ENCODE measurements around the gene LRRC8E.
"Not testable (repeated sequence)": the region's sequence is repeated elsewhere in the genome, so short reads cannot be mapped to it uniquely, and the experiment has no call there.

LRRC8E gene

DNA sequence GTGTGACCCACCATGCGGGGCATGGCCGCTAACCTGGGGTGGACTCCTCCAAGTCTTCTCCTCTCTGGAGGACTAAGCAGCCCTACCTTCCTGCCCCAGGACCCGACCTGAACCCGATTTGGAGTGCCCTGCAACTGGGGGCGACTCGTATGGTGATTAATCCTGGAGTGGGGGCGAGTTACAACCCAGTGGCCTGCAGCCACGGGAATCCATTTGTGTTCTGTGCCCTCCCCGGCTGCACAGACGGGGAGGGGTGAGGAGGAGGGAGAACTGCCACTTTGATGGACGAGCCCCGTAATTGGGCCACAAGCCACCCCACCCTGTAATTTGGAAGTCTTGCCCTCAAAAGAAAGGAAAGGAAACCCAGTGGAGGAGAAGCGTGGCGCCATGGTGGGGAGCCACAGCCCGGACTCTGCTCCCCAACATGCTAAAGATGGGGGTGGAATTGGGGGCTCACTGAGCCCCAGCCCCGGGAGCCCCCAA is 32.2 kb upstream of the LRRC8E start:
- H3K4me3 ChIP-seq (ENCODE audit: low read length) = no peak overlapping the region
- DNase-seq (ENCODE audit: low read depth) = no peak
- TF ChIP-seq, protein P1, sequence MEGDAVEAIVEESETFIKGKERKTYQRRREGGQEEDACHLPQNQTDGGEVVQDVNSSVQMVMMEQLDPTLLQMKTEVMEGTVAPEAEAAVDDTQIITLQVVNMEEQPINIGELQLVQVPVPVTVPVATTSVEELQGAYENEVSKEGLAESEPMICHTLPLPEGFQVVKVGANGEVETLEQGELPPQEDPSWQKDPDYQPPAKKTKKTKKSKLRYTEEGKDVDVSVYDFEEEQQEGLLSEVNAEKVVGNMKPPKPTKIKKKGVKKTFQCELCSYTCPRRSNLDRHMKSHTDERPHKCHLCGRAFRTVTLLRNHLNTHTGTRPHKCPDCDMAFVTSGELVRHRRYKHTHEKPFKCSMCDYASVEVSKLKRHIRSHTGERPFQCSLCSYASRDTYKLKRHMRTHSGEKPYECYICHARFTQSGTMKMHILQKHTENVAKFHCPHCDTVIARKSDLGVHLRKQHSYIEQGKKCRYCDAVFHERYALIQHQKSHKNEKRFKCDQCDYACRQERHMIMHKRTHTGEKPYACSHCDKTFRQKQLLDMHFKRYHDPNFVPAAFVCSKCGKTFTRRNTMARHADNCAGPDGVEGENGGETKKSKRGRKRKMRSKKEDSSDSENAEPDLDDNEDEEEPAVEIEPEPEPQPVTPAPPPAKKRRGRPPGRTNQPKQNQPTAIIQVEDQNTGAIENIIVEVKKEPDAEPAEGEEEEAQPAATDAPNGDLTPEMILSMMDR (conservative IDR thresholded peaks at IDR 0.05; ENCODE audit: low read length) = no peak

- H3K4me3 ChIP-seq (ENCODE audit: low read length) = no peak overlapping the region
- no peak for DNase-seq (ENCODE audit: low read depth)
- TF ChIP-seq, protein P1 (conservative IDR thresholded peaks at IDR 0.05; ENCODE audit: low read length) = no peak
Observed at GRCh38 chr19:7856679-7857663, 31.3 kb upstream of the LRRC8E start.

DNA sequence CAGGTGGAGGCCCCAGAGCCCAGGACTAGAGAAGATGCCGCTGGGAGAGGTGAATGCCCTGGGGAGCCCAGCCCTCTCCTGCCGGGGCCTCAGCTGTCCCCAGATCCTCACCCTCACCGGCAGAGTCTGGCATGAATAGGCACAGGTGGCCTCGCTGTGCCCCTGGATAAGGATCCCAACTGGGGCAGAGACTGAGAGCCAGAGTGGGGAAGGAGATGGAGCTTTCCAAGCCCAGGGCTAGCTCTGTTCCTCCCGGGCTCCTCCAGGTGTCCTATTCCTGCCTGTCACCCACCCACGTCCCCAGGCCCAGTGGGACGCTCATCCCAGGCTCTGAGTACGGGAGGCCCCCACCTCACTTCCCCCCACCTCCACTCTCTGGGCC is 30.6 kb upstream of the LRRC8E start:
- no peak overlapping the region for H3K4me3 ChIP-seq (ENCODE audit: low read length)
- DNase-seq (ENCODE audit: low read depth) = no peak
- TF ChIP-seq, protein P1 (conservative IDR thresholded peaks at IDR 0.05; ENCODE audit: low read length) = no peak

- TF ChIP-seq, protein P1 (conservative IDR thresholded peaks at IDR 0.05; ENCODE audit: low read length) = no peak
- no peak for DNase-seq (ENCODE audit: low read depth)
- H3K4me3 ChIP-seq (ENCODE audit: low read length) = no peak overlapping the region
Observed at GRCh38 chr19:7858109-7858770, 30.1 kb upstream of the LRRC8E start.

DNA sequence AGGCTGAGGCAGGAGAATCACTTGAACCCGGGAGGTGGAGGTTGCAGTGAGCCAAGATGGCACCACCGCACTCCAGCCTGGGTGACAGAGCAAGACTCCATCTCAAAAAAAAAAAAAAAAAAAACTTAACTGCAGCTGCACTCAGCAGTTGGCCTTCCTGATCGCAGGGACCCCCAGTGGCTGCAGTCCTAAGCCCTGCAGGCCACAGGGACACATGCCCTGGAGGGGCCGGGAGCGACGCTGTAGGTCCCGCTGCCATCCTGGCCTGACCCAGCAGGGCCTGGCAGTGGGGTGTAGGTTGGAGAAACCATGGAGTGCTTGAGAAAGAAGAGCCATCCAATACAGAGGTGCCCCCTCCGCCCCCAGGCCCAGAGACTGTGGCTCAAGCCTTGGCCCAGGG is 29.2 kb upstream of the LRRC8E start:
- not testable (repeated sequence) for DNase-seq (ENCODE audit: low read depth); H3K4me3 ChIP-seq (ENCODE audit: low read length)

DNA sequence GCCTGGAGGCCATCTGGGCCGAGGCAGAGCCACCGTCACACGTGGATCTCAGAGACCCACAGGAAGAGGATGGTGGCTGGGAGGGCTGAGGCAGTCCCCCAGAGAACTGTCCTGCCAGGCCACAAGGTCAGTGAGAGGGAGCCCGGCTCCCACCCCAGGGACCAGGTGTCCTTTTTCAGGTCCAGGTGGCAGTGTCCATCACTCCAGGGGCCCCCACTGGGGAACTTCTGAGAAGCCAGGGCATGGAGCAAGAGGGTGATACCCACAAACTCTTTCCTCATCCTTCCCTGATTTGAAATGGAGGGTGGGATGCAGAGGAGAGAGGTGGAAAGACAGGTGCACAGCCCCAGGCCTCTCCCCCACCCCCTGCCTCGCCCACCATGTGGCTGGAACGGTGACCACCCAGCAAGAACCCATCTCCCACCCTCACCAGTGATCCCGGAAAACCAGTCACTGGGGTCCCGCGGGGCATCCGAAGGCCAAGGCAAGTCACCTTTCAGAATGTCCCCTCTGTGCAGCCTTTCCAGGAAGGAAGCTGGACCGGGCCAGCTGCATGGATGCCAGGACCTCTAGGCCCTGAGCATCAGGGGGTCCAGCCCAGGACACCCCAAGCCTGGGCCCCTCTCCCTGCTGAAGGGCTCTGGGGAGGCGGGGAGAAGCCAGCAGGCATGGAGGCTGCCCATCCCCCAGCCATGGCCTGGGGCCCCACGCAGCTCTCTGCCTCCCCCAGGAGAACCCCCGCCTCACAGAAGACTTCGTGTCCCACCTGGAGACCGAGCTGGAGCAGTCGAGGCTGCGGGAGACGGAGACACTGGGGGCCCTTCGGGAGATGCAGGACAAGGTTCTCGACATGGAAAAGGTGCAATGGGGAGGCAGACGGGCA is 28.2 kb upstream of the LRRC8E start:
- DNase-seq (ENCODE audit: low read depth) = no peak
- H3K4me3 ChIP-seq (ENCODE audit: low read length) = no peak overlapping the region
- TF ChIP-seq, protein P1 (conservative IDR thresholded peaks at IDR 0.05; ENCODE audit: low read length) = no peak
